ENCODE measurements around the gene PELO.

The PELO gene

DNA sequence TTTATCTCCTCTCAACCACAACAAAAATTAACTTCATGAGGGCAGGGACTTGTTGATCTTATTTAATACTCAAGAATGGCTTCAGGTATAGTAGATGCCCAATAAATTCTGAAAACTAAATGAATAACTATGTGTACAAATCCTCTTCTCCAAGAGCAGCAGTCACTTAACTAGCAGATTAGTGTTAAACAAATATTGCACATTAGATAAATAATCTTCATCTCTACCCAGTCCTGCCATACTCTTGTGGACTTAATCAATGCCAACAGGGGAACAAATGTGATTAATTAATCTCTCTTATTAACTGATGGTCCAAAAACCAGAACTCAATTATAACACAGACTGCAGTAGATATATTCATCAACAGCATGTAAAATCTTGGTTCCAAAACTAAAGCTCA, 15.0 kb upstream of the PELO start:
- no peak for DNase-seq

DNA sequence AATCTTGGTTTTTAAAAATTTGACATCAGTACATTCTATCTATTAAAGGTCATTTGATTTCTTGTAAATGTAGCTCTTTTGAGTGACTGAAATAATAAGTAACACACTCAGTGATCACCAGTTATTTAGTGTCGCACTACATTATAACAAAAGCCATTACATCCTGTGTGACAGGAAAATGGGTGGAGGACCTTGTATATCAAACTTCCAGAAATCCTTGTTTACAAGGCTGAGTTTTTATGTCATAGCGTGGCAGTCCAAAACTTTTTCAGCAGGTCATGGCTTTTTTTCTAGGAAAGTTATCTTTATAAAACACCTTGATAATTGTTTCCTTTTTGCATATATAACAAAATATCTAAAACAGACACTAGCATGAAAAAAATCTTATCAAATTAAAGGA, 14.4 kb upstream of the PELO start:
- DNase-seq = no peak

DNA sequence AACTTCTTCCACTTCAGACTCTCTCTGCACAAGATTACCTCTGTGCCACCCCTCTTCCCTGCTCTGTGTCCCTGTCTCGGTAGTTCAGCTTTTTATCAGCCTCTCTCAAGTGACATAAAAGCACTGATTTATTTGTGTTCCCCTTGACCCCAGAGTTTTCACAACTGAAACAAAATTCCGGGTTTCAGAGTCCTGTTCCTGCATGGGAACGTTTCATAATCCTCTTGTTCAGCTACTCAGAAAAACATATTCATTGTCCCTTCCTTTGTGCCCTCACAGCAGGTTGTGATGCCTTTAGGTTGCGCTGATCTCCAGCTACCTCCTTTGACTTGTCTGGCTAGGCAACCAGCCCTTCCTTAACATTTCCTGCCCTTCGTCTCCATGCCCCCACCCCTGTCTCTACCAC, 13.7 kb upstream of the PELO start:
- no peak for DNase-seq

DNA sequence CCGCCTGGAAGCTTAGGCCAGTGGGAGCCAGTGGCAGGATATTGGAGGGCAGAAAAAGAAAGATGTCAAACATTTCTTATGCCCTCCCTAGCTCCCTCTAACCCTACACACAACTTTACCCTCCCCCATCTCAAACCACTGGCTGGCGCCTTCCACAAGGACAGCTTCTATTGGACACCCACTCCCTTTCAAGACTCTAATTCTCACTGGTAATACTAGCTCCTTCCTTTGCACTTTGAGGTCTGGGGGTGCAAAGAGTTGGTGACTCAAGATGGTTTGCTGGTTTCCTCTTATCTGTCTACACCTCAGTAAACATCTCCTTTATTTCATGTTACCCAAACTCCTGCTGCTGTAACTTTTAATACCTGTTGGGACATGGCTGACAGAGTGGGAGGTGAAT, 11.6 kb upstream of the PELO start:
- DNase-seq = no peak

DNA sequence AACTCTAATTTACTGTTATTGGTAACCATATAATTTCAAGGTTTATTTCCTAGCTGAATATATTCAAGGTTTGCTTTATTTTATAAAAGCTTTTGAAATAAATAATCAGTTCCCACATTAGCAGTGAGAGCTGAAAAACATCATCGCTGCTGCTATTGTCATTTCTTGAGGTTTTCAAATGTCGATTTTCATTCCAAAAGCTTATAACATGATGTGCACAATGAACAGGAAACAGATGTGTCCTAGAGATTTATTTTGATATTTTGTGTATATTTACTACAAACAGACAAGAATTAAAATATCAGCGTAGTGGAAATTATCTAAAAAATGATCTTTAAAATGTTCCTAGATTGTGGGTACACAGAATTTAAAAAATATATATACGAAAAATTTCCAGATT, 10.5 kb upstream of the PELO start:
- DNase-seq = no peak

DNA sequence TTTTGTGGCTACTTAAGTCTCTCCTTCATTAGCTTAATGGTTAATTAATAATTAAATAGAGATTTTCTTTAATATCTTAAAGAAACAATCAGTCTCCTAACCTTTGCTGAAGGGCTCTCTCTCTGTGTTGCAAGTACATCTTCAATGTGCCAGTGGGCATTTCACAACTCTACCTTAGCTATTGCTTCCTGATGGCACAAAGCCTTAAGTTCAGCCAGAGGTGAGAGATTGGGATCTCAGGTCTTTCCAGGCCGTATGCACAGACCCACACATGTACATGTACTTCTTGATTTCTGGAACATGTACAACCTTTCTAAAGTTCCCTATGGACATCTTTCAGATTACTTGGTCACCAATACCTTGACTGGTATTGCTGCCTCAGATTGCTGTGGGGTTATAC, 8.9 kb upstream of the PELO start:
- DNase-seq = no peak

DNA sequence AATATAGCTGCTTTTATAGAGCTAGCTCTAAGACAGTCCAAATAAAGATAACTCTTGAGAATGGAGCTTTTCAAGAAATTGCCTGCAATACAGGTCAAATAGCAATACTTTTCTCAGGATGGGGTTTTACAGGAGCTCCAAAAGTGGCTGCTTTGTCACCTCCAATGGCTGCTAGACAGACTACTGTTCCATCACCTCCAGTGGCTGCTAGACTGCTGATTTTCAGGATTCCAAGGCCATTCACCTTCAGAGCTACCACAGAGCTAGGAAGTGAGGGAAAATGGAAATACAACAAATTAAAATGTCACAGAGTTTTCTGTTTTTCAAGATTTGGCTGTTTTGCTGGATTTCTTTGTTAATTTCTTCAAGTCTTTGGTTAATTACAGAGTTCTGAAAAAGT, 8.5 kb upstream of the PELO start:
- DNase-seq = no peak

DNA sequence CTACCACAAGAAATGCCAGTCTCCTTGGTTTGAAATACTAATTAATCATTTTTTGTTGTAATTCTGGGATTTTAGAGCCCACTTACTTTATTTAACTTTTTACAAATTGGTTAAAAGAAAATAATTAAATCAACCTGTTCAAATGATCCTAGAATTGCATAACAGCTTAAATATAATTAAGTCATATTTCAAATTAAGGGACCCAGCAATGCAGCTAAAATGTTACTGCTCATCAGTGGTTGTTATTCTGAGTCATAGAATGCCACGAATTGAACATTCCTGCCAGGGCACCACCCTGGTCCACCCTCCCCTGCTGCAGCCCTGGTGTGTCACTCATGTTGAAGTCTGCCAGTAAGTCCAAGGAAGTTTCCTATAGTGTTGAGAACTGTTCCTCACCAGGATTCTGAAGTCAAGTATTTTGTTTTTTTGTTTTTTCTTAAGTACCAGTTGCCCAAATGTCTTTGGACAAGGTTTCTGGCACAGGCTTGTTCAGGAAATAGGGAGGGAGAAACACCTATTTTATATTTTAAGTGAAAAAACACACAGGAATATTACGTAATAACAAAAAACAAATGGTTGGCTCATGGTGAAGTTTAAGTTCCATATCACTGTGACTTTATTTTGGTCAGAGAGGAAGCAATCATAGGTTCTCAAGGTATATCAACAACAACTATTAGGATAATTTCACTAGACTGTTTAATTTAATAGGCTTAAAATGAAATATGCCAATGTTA, 4.3 kb upstream of the PELO start:
- no peak for DNase-seq

DNA sequence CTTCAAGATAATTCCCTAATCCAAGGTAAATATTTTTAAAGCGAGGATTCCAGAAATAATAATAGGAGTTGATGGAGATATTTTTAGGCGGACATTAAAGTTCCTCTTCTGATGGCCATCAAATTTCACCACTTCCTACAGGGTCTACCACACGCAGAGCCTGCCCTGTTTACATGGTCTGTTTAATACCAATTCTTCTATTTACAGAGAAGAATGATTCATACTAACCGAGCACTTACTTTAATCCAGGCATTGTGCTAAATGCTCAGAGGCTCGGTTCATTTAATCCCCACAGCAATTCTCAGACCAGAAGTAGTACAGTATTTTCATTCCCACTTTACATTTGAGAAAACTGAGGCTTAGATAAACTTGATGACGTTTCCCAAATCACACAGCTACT, 3.0 kb upstream of the PELO start:
- DNase-seq = no peak

DNA sequence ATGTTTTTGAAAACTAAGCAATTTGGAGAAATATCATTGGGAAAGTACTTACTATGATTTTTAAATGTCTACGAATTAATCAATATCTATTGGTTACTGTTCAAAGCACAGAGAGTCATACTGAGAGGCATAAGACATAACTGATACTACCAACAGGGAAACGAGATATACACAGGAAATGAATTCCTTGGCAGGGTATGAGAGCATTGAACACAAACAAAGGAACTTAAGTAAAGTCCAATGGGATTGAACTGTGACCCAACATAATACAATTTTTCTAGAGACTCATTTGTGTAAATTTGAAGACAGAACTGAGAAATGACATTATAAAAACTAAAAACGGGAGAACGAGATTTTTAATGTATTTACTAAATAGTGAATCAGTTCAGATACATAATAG, 1.3 kb upstream of the PELO start:
- no peak for DNase-seq

DNA sequence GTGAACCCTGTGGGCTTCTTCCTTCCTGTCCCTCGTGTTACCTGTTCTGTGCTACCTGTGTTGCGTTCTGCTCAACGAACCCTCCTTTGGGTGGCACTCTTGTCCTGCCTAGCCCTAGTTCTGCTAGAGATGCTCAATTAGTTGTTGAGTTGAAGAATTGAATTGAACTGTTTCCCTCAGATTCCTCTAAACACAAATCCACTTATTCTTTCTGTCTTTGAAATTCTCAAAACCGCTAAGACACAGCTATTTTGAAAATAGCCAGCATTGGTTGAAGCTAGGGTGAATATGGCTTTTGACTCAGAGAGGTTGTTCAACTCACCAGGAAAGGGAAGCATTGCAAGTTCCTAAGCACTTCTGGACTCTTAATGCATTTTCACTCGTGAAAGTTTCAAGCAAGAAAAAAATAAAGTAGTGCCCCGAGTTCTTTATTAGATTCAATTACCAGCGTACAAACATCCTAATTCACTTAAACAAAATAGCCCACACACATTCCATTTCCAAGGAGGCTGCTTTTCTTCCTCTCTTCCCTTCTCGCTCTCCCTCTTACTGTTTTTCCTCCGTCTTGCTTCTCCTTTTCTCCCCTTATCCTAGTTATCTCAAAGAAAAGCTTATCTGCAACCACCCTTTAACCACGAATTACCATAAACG, 642 bp upstream of the PELO start:
- DNase-seq = peak; percentile 70

DNA sequence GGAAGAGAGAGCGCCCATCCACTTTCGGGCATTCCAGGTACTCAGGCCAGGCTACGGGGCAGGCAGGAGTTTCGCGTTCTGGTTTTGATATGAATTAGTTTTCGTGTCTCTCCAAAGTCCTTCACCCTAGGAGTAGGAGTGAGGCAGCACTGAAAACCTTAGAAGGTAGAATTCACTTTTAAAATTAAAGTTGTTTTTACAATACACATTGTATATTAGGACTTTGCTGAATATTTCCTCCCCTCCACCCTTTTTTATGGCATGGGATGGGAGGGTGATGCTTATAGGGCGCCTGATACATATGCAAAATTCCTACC, 747 bp downstream of the PELO start:
- DNase-seq = no peak

DNA sequence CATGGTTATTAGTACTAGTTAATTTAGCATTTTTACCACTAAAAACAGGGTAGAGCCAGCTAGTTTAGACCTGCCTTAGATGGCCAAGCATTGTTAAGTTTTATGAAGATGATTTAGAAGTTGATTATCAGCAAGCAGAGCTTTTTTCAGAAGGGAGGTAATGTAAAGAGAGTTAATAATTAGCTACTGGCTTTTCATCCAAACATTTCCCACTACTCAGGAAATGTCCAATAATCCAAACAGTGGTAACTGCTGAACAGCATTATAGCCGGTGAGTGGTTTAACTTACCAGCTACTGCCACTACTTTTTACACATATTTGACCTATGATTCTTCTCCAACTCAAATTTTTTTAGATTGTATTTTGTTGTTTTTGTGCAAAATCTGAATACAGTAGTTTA, 1.7 kb downstream of the PELO start:
- DNase-seq = no peak

DNA sequence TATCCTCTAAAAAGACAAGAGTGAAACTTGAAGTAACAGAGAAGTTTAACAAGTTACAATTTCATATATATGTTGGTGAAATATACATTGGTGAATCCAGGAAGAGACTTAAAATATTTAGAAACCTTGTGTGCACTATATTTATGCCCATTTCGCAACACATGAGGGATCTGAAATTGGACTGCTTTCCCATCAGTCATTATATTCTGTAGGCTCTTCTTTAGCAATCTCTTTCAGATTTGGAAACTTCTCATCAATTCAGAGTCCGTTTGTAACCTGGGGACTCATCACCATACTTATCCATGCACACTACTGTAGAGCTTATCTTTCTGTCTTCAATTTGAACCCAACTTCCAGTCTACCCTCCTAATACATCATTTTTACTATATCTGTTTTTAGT, 2.1 kb downstream of the PELO start:
- no peak for DNase-seq

DNA sequence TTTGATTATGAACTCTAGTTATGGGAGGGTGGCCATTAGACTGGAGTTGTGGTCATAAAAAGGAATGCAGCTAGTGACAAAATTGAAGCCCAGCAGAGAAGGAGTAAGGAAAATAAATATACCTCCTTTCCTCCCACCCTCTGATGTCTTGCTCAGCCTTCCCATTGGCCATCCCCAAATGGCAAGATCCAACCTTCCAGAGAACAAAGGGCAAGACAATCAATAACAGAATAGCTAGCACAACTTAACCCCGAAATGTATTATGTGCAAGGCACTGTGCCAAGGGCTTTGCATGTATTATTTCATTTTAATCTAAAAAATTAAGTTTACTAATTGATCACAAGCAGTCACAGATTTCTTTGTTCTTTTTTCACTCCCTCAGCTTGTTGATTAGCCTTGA, 3.6 kb downstream of the PELO start:
- no peak for DNase-seq

DNA sequence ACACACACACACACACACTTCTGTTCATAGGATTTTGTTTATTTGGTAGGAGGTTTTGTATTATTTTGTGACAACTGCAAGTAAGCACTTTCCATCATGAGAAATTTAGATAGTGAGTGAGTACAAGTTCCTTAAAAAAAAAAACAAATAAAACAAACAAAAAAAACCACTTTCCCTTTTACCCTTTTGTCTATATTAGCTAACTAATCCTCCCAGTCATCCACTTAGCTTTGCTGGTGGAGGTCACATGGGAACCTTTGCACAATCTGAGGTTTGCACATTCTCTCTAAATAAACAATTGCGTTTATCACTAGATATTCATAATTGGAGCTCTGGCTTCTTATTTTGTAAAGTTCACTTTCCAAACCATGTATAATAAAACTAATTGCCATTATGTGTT, 6.8 kb downstream of the PELO start:
- no peak for DNase-seq

DNA sequence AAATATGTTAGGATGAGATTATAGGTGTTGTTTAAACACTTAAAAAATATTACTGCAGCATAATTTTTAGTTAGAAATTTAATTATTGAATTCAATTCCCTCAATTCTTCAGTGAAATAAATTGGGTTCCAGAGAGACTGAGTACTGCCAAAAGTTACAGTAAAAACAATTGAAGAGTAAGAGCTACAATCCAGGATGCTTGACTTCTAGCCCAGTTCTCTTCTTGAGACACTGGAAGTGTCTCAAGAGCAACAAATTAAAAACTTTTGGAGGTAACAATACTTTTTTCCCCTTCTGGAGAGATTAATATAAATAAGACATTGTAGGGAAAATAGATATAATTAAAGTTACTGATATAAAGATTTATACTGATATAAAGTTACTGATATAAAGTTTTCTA, 8.3 kb downstream of the PELO start:
- no peak for DNase-seq

DNA sequence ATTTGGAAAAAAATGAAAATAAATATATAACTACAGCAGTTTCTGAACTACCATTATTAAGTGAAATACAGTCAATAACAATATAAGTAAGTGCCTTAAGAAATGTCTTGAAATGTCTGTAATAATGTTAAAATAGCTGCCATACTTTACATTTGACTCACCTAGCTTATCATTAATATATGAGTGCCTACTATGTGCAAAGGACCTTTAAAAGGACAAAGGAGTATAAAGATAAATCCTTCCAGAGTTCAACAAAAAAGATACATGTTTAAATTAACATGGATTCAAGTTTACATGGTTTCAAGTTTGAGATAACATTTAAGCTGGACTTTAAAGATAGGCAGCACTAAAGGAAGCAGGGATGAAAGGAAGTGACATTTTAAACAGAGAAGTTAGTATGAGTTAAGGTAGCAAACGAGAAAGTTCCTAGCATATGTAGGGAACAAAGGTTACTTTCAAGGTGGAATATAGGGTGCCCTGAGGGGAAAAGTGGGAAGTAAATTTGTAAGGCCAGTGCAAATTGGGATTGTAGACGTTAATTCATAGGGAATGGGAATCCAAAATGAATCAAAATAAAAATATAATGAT, 8.9 kb downstream of the PELO start:
- no peak for DNase-seq

DNA sequence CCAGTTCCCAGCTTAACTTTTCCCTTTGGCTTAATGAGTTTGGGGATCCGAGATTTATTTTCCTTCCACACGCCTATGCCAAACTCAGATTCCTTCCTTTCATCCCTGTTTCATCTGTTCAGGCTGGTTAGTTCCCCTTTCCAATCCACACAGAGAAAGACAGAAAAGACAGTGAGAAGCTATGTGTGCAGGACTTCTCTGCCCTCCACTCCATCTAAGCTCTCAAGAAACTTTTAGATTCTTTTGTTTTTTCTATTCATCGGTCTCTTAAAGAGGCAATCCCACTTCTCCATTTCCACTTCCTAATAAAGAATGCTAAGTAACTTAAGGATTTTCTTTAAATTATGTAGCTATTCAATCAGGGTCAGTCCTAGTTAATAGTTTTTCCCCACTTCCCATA, 11.2 kb downstream of the PELO start:
- no peak for DNase-seq

DNA sequence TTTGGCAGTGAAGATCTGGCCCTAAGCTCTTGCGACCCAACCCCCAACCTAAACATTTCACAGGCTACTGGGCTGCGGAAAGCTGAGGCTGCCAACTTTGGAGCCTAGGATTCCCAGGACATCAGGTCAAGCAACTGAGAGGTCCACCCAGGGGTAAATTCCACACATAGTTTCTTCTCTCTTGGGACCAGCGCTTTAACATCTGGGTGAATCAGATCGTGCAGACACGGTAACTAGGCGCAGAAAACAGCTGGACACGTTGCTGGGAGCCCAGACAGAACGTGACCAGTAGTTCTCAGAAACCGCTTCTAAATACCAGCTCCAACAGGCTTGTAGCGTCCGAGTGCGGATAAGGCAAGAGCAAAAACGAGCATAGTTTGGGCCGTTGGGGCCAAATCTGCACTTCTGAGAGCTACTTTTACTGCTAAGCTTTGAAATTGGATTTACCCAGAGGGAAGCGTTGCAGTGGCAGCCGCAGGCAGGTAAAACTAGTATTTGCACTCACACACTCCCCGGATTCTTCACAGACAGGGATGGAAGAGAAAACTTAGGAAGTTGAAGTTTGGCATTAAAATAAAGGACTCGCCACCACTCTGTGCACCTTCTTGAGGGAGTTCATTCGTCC, 11.8 kb downstream of the PELO start:
- DNase-seq = no peak

DNA sequence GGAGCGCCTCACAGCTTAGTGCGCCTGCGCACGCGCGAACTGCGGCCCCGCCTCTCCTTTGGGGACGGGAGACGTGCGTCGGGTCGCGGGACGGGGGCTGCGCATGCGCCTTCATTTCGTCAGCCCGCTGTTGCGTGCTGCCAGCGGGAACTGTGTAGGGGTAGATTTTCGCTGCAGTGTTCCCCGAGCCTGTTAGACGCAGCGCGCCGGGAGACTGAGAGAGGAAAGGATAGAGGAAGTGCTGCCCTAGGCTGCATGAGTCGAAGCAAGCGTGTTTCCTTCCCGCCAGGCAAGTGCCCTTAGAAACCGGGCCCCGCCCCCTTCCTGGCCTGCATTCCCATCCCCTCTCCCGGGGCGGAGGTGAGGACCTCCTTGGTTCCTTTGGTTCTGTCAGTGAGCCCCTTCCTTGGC, 12.3 kb downstream of the PELO start:
- peak; percentile 95 for DNase-seq

DNA sequence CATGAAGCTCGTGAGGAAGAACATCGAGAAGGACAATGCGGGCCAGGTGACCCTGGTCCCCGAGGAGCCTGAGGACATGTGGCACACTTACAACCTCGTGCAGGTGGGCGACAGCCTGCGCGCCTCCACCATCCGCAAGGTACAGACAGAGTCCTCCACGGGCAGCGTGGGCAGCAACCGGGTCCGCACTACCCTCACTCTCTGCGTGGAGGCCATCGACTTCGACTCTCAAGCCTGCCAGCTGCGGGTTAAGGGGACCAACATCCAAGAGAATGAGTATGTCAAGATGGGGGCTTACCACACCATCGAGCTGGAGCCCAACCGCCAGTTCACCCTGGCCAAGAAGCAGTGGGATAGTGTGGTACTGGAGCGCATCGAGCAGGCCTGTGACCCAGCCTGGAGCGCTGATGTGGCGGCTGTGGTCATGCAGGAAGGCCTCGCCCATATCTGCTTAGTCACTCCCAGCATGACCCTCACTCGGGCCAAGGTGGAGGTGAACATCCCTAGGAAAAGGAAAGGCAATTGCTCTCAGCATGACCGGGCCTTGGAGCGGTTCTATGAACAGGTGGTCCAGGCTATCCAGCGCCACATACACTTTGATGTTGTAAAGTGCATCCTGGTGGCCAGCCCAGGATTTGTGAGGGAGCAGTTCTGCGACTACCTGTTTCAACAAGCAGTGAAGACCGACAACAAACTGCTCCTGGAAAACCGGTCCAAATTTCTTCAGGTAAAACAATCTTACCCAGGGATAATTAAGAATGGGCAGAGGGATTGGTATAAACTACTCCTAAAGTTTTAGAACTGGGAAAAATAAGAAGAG, 12.9 kb downstream of the PELO start:
- peak; percentile 81 for DNase-seq

DNA sequence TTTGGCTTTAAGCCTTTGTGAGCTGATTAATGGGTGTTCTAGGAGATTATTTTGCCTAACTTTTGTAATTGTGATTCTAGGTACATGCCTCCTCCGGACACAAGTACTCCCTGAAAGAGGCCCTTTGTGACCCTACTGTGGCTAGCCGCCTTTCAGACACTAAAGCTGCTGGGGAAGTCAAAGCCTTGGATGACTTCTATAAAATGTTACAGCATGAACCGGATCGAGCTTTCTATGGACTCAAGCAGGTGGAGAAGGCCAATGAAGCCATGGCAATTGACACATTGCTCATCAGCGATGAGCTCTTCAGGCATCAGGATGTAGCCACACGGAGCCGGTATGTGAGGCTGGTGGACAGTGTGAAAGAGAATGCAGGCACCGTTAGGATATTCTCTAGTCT, 13.6 kb downstream of the PELO start:
- DNase-seq = peak; percentile 1
